ENCODE data around the gene RHBDL2. TPM values are rescaled to one million over a fixed set of nuclear protein-coding genes. Genes with fewer than 3 reads are reported as not detected.
"Not testable (repeated sequence)": the region's sequence is repeated elsewhere in the genome, so short reads cannot be mapped to it uniquely, and the experiment has no call there.

Gene RHBDL2
- total and polyA plus RNA-seq, 4 donors = 0.57 TPM; not detected in 3

DNA sequence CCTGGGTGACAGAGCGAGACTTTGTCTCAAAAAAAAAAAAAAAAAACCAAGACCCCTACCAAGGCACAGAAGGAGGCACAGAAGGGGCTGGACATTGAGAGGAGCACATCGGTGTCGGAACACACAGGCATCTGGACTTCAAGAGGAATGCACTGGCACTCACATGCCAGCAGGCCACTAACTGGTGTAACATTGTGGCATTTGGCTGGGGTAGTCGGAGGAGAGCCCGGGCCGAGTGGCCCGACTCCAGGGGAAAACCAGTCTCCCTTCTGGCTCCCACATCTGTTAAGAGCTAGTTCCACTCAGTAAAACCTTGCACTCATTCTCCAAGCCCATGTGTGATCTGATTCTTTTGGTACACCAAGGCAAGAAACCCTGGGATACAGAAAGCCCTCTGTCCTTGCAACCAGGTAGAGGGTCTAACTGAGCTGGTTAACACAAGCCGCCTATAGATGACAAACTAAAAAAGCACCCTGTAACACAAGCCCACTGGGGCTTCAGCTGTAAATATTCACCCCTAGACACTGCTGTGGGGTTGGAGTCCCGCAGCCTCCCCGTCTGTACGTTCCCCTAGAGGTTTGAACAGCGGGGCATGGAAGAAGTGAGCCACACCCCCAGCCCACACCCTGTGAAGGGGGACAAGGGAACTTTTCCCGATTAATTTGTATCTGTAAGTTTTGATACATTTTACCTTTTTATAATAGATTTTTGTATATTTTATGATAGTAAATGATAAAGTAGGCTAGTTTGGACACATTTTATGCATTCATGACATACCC lies 32.2 kb upstream of the RHBDL2 start:
- DNase-seq = peak in 1 of 2 donors; percentile 47
- H3K27ac ChIP-seq (ENCODE audit: low read depth in 1 of 2, low read length in 2 of 2) = no peak overlapping the region
- no peaks in the 10 kb centered on the region for H3K36me3 ChIP-seq (ENCODE audit: control insufficient read depth in 1 of 2, insufficient read depth in 2 of 2, low read length in 1 of 2)
- intact Hi-C loops (cut with DNase I) = no loop called here
- 22 to 27% methylated on average over 12 to 13 of the region's 13 CpGs for WGBS, 2 donors
- no peak for ATAC-seq (ENCODE audit: low FRiP score)
- H3K27me3 ChIP-seq (ENCODE audit: control insufficient read depth in 1 of 2, insufficient read depth in 2 of 2, low read length in 1 of 2) = no peaks in the 10 kb centered on the region
- H3K4me1 ChIP-seq (ENCODE audit: control insufficient read depth in 1 of 2, insufficient read depth in 2 of 2, low read length in 2 of 2) = no peaks in the 10 kb centered on the region
- no peak overlapping the region for H3K4me3 ChIP-seq (ENCODE audit: low read length in 2 of 2)
- H3K9me3 ChIP-seq (ENCODE audit: control insufficient read depth, low read length) = no peaks in the 10 kb centered on the region

DNA sequence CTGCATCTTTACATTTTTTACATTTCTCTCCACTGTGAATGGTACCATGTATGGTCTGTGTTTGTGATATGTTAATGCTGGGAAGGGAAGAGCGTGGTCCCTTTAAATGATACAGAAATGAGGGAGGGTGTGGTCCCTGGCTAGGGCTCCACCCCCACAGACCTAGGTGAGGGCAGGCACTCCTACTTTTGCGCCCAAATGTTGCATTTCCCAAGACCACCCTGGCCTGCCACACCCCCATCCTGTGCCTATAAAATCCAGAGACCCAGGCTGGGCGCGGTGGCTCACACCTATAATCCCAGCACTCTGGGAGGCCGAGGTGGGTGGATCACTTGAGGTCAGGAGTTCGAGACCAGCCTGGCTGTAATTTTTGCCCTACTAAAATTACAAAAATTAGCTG lies 31.5 kb upstream of the RHBDL2 start:
- H3K36me3 ChIP-seq (ENCODE audit: control insufficient read depth in 1 of 2, insufficient read depth in 2 of 2, low read length in 1 of 2); intact Hi-C loops (cut with DNase I); H3K27ac ChIP-seq (ENCODE audit: low read depth in 1 of 2, low read length in 2 of 2); DNase-seq; H3K4me1 ChIP-seq (ENCODE audit: control insufficient read depth in 1 of 2, insufficient read depth in 2 of 2, low read length in 2 of 2); ATAC-seq (ENCODE audit: low FRiP score); H3K4me3 ChIP-seq (ENCODE audit: low read length in 2 of 2); H3K9me3 ChIP-seq (ENCODE audit: control insufficient read depth, low read length); H3K27me3 ChIP-seq (ENCODE audit: control insufficient read depth in 1 of 2, insufficient read depth in 2 of 2, low read length in 1 of 2): not testable (repeated sequence)
- 71 to 72% methylated on average over 6 of the region's 6 CpGs for WGBS, 2 donors

DNA sequence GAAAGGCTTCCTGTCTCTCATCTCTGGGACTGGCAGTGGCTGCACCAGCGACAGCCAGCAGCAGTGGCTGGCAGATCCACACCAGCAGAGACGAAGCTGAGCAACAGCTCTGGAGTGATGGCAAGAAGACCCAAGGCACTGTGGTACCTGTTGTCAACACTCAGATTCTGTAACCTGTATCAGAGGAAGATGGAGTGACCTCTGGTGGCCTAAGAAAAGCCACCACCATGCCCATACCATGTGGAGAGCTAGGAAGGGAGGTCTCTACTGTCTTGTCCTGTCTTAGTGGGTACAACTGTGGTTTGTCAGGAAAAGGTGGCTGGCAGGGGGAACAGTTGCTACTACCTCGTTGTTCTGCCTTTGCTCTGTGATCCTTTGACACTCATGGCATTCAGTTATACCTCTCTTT lies 22.5 kb upstream of the RHBDL2 start:
- Histone ChIP-seq H3K27me3 (ENCODE audit: control insufficient read depth in 1 of 2, insufficient read depth in 2 of 2, low read length in 1 of 2) (peaks cover 0 to 2% of the 10 kb centered on the region in 2 donors), H3K36me3 (ENCODE audit: control insufficient read depth in 1 of 2, insufficient read depth in 2 of 2, low read length in 1 of 2) (no peaks in the 10 kb centered on the region), H3K9me3 (ENCODE audit: control insufficient read depth, low read length) (no peaks in the 10 kb centered on the region), H3K27ac (ENCODE audit: low read depth in 1 of 2, low read length in 2 of 2) (no peak overlapping the region), H3K4me3 (ENCODE audit: low read length in 2 of 2) (no peak overlapping the region), H3K4me1 (ENCODE audit: control insufficient read depth in 1 of 2, insufficient read depth in 2 of 2, low read length in 2 of 2) (no peaks in the 10 kb centered on the region)
- DNase-seq = no peak
- no peak for ATAC-seq (ENCODE audit: low FRiP score)
- intact Hi-C loops (cut with DNase I) = no loop called here
- 68 to 78% methylated on average over 3 of the region's 3 CpGs for WGBS, 2 donors

DNA sequence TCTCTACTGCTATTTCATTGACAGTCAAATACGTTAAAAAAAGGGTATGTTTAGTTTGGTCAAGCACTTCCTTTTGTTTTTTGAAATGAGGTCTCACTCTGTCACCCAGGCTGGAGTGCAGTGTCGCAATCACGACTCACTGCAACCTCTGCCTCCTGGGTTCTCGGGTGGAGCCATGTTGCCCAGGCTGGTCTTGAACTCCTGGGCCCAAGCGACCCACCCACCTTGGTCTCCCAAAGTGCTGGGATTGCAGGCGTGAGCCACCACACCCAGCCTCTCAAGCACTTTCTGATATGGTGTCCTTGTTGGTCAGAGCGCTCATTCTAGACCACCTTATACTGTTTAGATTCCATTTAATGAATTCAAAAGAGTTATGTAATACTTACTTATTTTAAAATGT lies 20.9 kb upstream of the RHBDL2 start:
- Histone ChIP-seq H3K27ac (ENCODE audit: low read depth in 1 of 2, low read length in 2 of 2) (no peak overlapping the region), H3K4me1 (ENCODE audit: control insufficient read depth in 1 of 2, insufficient read depth in 2 of 2, low read length in 2 of 2) (no peaks in the 10 kb centered on the region), H3K9me3 (ENCODE audit: control insufficient read depth, low read length) (no peaks in the 10 kb centered on the region), H3K27me3 (ENCODE audit: control insufficient read depth in 1 of 2, insufficient read depth in 2 of 2, low read length in 1 of 2) (peaks cover 0 to 2% of the 10 kb centered on the region in 2 donors), H3K36me3 (ENCODE audit: control insufficient read depth in 1 of 2, insufficient read depth in 2 of 2, low read length in 1 of 2) (no peaks in the 10 kb centered on the region), H3K4me3 (ENCODE audit: low read length in 2 of 2) (no peak overlapping the region)
- no peak for ATAC-seq (ENCODE audit: low FRiP score)
- intact Hi-C loops (cut with DNase I) = no loop called here
- 87 to 91% methylated on average over 7 of the region's 7 CpGs for WGBS, 2 donors
- no peak for DNase-seq

DNA sequence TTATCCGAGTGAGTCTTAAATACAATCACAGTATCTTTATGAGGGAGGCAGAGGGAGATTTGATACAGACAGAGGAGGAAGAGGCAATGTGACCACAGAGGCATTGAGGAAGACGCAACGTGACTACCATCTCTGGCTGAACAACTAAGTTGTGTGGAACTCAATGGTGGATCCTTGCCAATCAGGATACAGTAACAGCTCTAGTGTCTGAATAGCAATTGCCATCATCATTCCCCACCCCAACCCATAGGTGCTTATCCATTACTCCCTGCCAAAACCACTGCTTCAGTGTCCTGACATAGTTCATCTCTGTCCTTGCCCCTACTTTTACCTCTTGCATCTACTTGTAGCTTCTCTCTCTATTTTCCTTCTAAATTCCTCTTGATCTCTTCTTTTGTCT lies 20.5 kb upstream of the RHBDL2 start:
- no peak for ATAC-seq (ENCODE audit: low FRiP score)
- Histone ChIP-seq H3K27ac (ENCODE audit: low read depth in 1 of 2, low read length in 2 of 2) (no peak overlapping the region), H3K36me3 (ENCODE audit: control insufficient read depth in 1 of 2, insufficient read depth in 2 of 2, low read length in 1 of 2) (no peaks in the 10 kb centered on the region), H3K27me3 (ENCODE audit: control insufficient read depth in 1 of 2, insufficient read depth in 2 of 2, low read length in 1 of 2) (peaks cover 0 to 2% of the 10 kb centered on the region in 2 donors), H3K4me1 (ENCODE audit: control insufficient read depth in 1 of 2, insufficient read depth in 2 of 2, low read length in 2 of 2) (no peaks in the 10 kb centered on the region), H3K9me3 (ENCODE audit: control insufficient read depth, low read length) (no peaks in the 10 kb centered on the region), H3K4me3 (ENCODE audit: low read length in 2 of 2) (no peak overlapping the region)
- intact Hi-C loops (cut with DNase I) = no loop called here
- 83% methylated on average over 3 of the region's 3 CpGs for WGBS, 2 donors
- DNase-seq = no peak

DNA sequence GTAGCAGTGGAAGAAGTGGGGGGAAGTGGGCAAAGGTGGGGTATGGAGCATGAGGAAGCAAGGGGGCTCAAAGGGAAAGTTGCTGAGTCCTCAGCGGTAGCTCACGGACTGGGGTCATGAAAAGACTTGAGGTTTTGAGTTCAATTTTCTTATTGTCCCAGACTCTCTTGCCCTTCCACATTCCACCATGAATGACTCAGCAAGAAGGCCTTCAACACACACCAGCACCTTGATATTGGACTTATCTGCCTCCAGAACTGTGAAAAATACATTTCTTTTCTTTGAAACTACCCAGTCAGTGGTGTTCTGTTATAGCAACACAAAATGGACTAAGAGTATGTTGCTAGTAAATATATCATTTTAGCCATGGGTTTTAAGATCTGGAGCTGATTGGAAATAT lies 17.3 kb upstream of the RHBDL2 start:
- DNase-seq (no peak), ATAC-seq (ENCODE audit: low FRiP score) (no peak)
- Histone ChIP-seq H3K27ac (ENCODE audit: low read depth in 1 of 2, low read length in 2 of 2) (no peak overlapping the region), H3K9me3 (ENCODE audit: control insufficient read depth, low read length) (no peaks in the 10 kb centered on the region), H3K27me3 (ENCODE audit: control insufficient read depth in 1 of 2, insufficient read depth in 2 of 2, low read length in 1 of 2) (peaks cover 0 to 2% of the 10 kb centered on the region in 2 donors), H3K4me3 (ENCODE audit: low read length in 2 of 2) (no peak overlapping the region), H3K4me1 (ENCODE audit: control insufficient read depth in 1 of 2, insufficient read depth in 2 of 2, low read length in 2 of 2) (no peaks in the 10 kb centered on the region), H3K36me3 (ENCODE audit: control insufficient read depth in 1 of 2, insufficient read depth in 2 of 2, low read length in 1 of 2) (no peaks in the 10 kb centered on the region)
- intact Hi-C loops (cut with DNase I) = no loop called here
- WGBS, 2 donors = 88 to 100% methylated on average over 2 of the region's 2 CpGs

DNA sequence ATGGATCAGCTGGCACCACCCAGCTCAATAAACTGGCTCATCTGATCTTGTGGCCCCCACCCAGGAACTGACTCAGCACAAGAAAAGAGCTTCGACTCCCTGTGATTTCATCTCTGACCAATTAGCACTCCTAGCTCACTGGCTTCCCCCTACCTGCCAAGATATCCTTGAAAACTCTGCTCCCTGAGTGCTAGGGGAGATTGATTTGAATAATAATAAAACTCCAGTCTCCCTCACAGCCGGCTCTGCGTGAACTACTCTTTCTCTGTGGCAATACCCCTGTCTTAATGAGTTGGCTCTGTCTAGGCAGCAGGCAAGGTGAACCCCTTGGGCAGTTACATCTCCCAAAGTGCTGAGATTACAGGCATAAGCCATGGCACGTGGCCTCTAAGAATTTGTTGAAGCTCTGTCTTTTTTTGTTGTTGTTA lies 11.8 kb upstream of the RHBDL2 start:
- Histone ChIP-seq H3K9me3 (ENCODE audit: control insufficient read depth, low read length) (no peaks in the 10 kb centered on the region), H3K27ac (ENCODE audit: low read depth in 1 of 2, low read length in 2 of 2) (no peak overlapping the region), H3K27me3 (ENCODE audit: control insufficient read depth in 1 of 2, insufficient read depth in 2 of 2, low read length in 1 of 2) (no peaks in the 10 kb centered on the region), H3K4me3 (ENCODE audit: low read length in 2 of 2) (no peak overlapping the region), H3K36me3 (ENCODE audit: control insufficient read depth in 1 of 2, insufficient read depth in 2 of 2, low read length in 1 of 2) (no peaks in the 10 kb centered on the region), H3K4me1 (ENCODE audit: control insufficient read depth in 1 of 2, insufficient read depth in 2 of 2, low read length in 2 of 2) (no peaks in the 10 kb centered on the region)
- WGBS, 2 donors = 25 to 27% methylated on average over 4 of the region's 4 CpGs
- intact Hi-C loops (cut with DNase I) = no loop called here
- DNase-seq (no peak), ATAC-seq (ENCODE audit: low FRiP score) (no peak)

DNA sequence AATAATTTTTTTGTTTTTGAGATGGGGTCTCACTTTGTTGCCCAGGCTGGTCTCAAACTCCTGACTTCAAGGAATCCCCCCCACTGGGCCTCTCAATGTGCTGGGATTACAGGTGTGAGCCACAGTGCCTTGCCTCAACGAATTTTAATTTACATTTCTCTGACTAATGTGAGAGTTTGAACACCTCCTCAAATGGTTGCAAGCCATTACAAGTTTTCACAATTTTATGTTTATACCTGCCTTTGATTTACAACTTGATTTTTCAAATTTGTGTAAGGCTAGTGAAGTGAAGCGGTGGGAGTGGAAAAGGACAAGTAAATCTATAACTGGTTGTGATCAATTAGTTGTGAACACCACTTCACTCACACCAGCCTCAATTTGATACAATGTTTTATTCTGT lies 8.9 kb upstream of the RHBDL2 start:
- intact Hi-C loops (cut with DNase I) = no loop called here

DNA sequence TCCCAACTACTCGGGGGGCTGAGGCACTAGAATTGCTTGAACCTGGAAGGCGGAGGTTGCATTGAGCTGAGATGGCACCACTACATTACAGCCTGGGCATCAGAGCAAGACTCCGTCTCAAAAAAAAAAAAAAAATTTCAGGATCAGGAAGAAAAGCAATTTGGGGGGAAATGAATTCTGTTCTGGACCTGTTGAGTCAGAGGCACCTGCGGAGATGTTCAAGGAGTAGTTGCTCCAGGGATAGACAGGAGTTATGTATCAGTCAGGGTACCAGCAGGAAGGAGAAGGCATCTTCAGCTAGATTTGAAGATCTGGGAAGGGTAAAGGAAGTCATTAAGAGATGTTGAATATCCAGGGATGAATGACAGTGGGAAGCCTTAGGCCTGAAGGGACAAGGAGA lies 2.9 kb upstream of the RHBDL2 start:
- 90 to 98% methylated on average over 4 of the region's 4 CpGs for WGBS, 2 donors
- H3K27ac ChIP-seq (ENCODE audit: low read depth in 1 of 2, low read length in 2 of 2) = no peak overlapping the region

More for the DNA sequence above, 8.9 kb upstream of the RHBDL2 start:
- WGBS, 2 donors = 54 to 56% methylated on average over 2 of the region's 2 CpGs
- H3K4me3 ChIP-seq (ENCODE audit: low read length in 2 of 2) = no peak overlapping the region
- no peaks in the 10 kb centered on the region for H3K9me3 ChIP-seq (ENCODE audit: control insufficient read depth, low read length)
- no peaks in the 10 kb centered on the region for H3K36me3 ChIP-seq (ENCODE audit: control insufficient read depth in 1 of 2, insufficient read depth in 2 of 2, low read length in 1 of 2)
- no peaks in the 10 kb centered on the region for H3K4me1 ChIP-seq (ENCODE audit: control insufficient read depth in 1 of 2, insufficient read depth in 2 of 2, low read length in 2 of 2)
- no peak overlapping the region for H3K27ac ChIP-seq (ENCODE audit: low read depth in 1 of 2, low read length in 2 of 2)
- DNase-seq (no peak), ATAC-seq (ENCODE audit: low FRiP score) (no peak)
- no peaks in the 10 kb centered on the region for H3K27me3 ChIP-seq (ENCODE audit: control insufficient read depth in 1 of 2, insufficient read depth in 2 of 2, low read length in 1 of 2)

More for the DNA sequence above, 2.9 kb upstream of the RHBDL2 start:
- no peak for DNase-seq
- Histone ChIP-seq H3K27me3 (ENCODE audit: control insufficient read depth in 1 of 2, insufficient read depth in 2 of 2, low read length in 1 of 2) (no peaks in the 10 kb centered on the region), H3K4me3 (ENCODE audit: low read length in 2 of 2) (no peak overlapping the region), H3K9me3 (ENCODE audit: control insufficient read depth, low read length) (no peaks in the 10 kb centered on the region), H3K36me3 (ENCODE audit: control insufficient read depth in 1 of 2, insufficient read depth in 2 of 2, low read length in 1 of 2) (no peaks in the 10 kb centered on the region), H3K4me1 (ENCODE audit: control insufficient read depth in 1 of 2, insufficient read depth in 2 of 2, low read length in 2 of 2) (no peaks in the 10 kb centered on the region)
- intact Hi-C loops (cut with DNase I) = no loop called here
- no peak for ATAC-seq (ENCODE audit: low FRiP score)
